Skeletal muscle satellite cell (primary cell): ENCODE measurements around the gene KRTAP10-1.

Experiments used
- H3K27me3 ChIP-seq: 2 replicates; pipeline ENCODE4 v1.7.0; 2013; ENCODE audit warnings: low read length; ENCODE audit not compliant: control insufficient read depth, insufficient read depth
- H3K36me3 ChIP-seq: 2 replicates; pipeline ENCODE4 v1.7.0; 2013; ENCODE audit warnings: mild to moderate bottlenecking, control low read depth, low read length; ENCODE audit not compliant: insufficient read depth
- H3K4me1 ChIP-seq: 2 replicates; pipeline ENCODE4 v1.7.0; 2013; ENCODE audit warnings: low read length; ENCODE audit not compliant: control insufficient read depth, insufficient read depth
- H3K4me2 ChIP-seq: 2 replicates; pipeline ENCODE4 v1.7.0; 2013; ENCODE audit warnings: mild to moderate bottlenecking, low read length
- H3K4me3 ChIP-seq: 2 replicates; pipeline ENCODE4 v1.7.0; 2013; ENCODE audit warnings: low read length
- H3K9ac ChIP-seq: 2 replicates; pipeline ENCODE4 v1.7.0; 2013; ENCODE audit warnings: mild to moderate bottlenecking, low read depth, low read length, moderate library complexity
- H3K9me3 ChIP-seq: replicated peaks from 2 replicates; pipeline ENCODE4 v1.7.0; 2013; ENCODE audit warnings: mild to moderate bottlenecking, control low read depth, low read length

KRTAP10-1 gene

GRCh38 chr21:44490816-44491215 lies 49.2 kb downstream of the KRTAP10-1 start:
- Histone ChIP-seq H3K9ac (no peak overlapping the region), H3K9me3 (peaks cover 14% of the 10 kb centered on the region), H3K4me3 (no peak overlapping the region), H3K27me3 (peaks cover 18% of the 10 kb centered on the region), H3K4me1 (no peaks in the 10 kb centered on the region), H3K4me2 (no peak overlapping the region), H3K36me3 (no peaks in the 10 kb centered on the region)

- Histone ChIP-seq H3K9me3 (peaks cover 14% of the 10 kb centered on the region), H3K4me2 (no peak overlapping the region), H3K27me3 (peaks cover 18% of the 10 kb centered on the region), H3K4me1 (no peaks in the 10 kb centered on the region), H3K4me3 (no peak overlapping the region), H3K36me3 (no peaks in the 10 kb centered on the region), H3K9ac (no peak overlapping the region)
Observed at GRCh38 chr21:44490405-44490804, 49.6 kb downstream of the KRTAP10-1 start.

GRCh38 chr21:44489962-44490361 lies 50.0 kb downstream of the KRTAP10-1 start:
- Histone ChIP-seq H3K4me2 (no peak overlapping the region), H3K4me1 (no peaks in the 10 kb centered on the region), H3K9ac (no peak overlapping the region), H3K36me3 (no peaks in the 10 kb centered on the region), H3K4me3 (no peak overlapping the region), H3K27me3 (peaks cover 18% of the 10 kb centered on the region), H3K9me3 (peaks cover 14% of the 10 kb centered on the region)
